ENCODE data around the gene FMNL2. TPM values are rescaled to one million over a fixed set of nuclear protein-coding genes. Genes with fewer than 3 reads are reported as not detected.

Gene FMNL2
- total RNA-seq, 4 donors from 2014 or later, result 34.6 to 62.1 (median 51.3) TPM

GRCh38 chr2:152532241-152532640 is 197.3 kb downstream of the FMNL2 start:
- TF ChIP-seq, protein P1, sequence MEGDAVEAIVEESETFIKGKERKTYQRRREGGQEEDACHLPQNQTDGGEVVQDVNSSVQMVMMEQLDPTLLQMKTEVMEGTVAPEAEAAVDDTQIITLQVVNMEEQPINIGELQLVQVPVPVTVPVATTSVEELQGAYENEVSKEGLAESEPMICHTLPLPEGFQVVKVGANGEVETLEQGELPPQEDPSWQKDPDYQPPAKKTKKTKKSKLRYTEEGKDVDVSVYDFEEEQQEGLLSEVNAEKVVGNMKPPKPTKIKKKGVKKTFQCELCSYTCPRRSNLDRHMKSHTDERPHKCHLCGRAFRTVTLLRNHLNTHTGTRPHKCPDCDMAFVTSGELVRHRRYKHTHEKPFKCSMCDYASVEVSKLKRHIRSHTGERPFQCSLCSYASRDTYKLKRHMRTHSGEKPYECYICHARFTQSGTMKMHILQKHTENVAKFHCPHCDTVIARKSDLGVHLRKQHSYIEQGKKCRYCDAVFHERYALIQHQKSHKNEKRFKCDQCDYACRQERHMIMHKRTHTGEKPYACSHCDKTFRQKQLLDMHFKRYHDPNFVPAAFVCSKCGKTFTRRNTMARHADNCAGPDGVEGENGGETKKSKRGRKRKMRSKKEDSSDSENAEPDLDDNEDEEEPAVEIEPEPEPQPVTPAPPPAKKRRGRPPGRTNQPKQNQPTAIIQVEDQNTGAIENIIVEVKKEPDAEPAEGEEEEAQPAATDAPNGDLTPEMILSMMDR (IDR thresholded peaks at IDR 0.05), result no peak
- DNase-seq (ENCODE audit: low spot score) (no peak), ATAC-seq (ENCODE audit: low FRiP score) (no peak)

GRCh38 chr2:152534460-152535135 is 199.6 kb downstream of the FMNL2 start:
- no peak for ATAC-seq (ENCODE audit: low FRiP score)
- no peak for DNase-seq (ENCODE audit: low spot score)
- TF ChIP-seq, protein P1 (IDR thresholded peaks at IDR 0.05), result no peak

DNA sequence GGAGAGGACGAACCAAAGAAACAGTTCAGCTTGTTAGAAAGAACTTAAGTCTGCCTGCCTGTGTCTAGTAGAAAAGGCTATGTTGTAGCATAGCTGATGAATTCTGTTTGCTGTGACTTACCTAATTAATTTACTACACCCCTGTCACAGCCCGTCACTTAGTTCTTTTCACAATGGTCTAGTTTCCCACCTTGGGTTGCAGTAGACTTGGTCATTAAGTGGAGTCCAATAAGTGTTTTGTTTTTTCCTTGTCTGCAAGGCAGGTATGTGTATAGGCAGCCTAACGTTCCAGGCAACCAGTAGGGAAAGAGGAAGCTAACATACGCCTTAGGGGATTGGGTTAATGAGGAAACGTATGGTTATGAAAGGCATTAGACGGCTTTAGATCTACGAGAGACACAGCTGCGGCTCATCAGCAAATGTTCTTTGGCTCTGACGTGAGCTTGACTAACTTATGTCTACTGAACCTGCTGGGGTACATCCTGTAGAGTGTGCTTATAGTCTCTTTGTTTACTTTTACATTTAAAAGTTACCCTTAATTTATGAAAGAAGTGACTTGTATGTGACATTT is 202.2 kb downstream of the FMNL2 start:
- TF ChIP-seq, protein P1 (IDR thresholded peaks at IDR 0.05), result no peak
- ATAC-seq (ENCODE audit: low FRiP score) (no peak), DNase-seq (ENCODE audit: low spot score) (no peak)

- no peak for DNase-seq (ENCODE audit: low spot score)
- no peak for ATAC-seq (ENCODE audit: low FRiP score)
- TF ChIP-seq, protein P1 (IDR thresholded peaks at IDR 0.05), result no peak
Observed at GRCh38 chr2:152539424-152539823, 204.4 kb downstream of the FMNL2 start.

DNA sequence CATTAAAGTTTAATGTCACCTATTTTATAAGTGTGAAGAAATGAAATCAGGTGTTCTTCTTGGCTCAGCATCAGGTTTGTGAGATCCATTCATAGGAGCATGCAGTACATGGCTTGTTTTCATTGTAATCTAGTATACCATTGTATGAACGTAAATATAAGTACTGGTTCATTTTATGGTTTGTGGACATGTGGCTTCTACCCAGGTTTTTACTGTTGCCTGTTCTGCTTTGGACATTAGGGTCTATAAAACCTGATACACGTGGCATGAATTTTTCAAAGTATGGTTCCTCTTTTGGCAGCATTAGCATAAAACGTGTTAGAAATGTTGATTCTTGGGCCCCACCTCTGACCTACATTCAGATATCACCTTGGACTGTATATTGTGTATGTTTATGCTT is 206.7 kb downstream of the FMNL2 start:
- DNase-seq (ENCODE audit: low spot score), result no peak
- no peak for ATAC-seq (ENCODE audit: low FRiP score)
- TF ChIP-seq, protein P1 (IDR thresholded peaks at IDR 0.05), result no peak

DNA sequence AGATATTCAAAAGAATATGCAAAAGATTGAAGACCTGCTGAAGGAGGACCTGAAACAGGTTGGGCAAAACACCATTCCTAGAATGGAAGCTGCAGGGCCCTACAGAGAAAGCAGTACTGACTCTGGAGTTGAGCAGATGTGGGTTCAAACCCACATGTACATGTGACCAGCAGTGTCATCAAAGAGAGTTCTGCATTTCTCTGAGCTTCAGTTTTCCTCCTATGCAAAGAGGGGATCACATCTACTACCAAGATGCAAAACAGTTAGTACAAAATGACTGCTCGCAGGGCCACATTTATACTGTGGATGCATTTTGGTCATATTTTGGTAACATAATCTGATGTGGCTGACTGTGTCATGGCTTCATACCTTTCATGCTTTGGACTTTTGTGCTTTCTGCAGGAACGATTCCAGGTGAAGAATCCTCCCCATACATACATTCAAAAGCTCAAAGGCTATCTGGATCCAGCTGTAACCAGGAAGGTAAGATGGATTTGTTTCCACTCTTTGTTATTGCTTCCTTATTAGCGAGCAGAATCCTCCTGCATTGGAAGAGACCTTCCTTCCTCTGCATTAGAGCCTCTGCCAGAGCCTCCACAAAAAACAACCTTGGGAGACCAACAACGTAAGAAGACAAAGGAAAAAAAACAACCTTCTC is 207.5 kb downstream of the FMNL2 start:
- ATAC-seq (ENCODE audit: low FRiP score) (no peak), DNase-seq (ENCODE audit: low spot score) (no peak)
- TF ChIP-seq, protein P1 (IDR thresholded peaks at IDR 0.05), result no peak

Data from omental fat pad (tissue), 4 donors.